Amniotic stem cell (primary cell): ENCODE measurements around the gene TMEM114.

Experiments
- DNase-seq: peaks from one replicate; lab custom pipeline; 2025; lab: John Stamatoyannopoulos, UW

TMEM114 gene

DNA sequence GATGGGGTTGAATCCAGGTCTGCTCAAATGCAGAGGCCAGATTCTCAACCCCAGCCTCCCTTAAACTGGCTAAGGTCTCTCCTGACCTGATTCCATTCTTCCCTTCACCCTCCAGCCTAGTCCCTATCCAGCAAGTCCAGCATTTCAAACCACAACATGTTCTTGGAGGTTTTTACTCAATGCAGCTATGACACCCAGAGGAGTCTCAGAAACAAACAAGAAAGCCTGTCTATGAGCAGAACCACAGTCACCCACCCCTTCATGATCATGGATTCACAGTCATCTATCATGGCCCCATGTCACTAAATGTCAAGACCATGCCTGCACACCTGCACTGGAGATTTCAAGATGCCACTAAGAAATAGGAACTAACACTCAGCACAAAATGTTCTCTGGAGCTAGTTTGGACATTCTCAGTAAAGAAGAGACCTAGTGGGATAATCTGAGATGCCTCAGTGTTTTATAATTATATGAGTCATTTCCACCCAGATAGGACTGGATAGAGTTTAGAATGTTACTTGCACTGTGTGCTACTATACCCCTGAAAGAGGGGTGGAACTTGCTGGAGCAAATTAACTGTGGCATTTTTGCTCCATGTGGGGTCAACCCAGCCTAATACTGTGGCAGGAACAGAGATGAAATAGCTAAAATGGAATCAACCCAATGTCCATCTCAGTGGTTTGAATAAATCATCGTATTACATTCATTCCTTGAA, 21.7 kb upstream of the TMEM114 start:
- DNase-seq = no peak

DNA sequence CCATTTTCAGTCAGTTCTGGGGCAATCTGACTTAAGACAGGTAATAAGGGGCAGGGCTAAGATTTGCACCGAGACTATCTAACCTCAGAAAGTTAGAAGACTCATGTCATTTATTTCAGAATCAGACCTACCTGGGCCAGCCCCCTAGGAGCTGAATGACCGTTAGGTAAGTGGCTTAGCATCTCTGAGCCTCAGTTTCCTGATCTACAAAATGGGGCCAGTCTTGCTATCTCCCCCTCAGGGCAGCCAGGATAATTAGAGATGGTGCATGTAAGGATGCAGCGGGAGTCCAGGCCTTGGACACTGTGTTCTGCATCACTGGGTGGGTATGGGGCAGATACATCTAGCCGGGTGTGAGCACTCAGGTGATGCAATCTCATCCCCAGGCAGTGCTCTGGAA, 20.8 kb upstream of the TMEM114 start:
- DNase-seq = no peak

DNA sequence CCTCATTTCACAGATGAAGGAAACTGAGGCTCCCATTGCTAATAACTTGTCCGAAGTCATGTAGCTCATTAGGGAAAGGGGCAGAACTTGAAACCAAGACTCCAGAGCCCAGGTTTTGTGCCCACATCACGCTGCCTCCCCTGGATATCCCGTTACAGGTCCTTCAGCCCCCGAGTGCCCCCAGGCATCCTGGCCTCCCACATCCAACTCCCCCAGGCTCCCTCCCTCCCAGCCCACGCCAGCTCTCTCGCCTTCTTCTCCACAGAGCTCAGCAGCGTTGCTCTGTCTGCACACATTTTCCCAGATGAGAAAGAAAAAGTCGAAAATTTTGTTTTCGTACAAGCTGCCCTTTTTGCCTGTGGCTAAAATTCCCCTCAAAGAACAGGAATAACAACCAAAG, 16.9 kb upstream of the TMEM114 start:
- DNase-seq = no peak

DNA sequence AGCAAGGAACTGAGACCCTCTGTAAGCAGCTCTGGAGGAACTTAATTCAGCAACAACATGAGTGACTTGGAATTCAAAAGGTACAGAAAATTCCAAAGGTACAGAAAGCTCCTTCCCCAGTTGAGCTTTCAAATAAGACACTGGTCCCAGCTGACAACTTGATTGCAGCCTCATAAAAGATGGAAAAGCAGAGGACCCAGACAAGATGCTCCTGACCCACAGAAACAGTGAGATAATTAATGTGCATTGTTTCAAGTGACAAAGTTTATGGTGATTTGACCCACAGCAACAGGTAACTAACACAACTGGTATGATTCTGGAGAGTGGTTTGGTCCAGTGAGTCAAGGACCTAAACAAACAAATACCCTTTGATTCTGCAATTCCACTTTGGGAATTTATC, 15.2 kb upstream of the TMEM114 start:
- DNase-seq = no peak

DNA sequence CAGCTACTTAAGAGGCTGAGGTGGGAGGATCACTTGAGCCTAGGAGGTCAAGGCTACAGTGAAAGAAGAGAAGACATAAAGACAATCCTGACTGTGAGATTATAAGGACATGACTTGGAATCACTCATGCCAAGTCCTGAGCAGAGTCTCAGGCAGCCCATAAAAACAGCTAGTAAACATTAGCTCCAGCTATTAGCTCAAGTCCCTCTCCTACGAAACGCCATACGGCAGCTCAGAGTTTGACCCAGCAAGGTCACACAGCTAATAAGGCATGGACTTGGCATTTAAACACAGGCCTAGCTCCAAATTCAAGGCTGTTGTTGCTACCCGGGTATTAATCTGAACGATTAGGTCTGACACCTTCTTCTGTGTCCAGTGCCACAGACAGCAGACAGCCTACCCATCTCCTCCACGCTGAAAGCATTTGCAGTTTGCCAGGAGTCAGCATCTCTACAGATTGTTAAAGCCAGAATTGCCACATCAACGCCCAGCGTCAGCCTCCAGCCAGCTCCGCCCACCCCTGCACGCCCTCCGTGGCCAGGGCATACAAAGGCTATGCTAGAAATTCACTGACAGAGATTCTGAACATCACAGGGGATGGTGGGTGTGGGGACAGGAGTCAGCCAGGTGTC, 9.9 kb upstream of the TMEM114 start:
- DNase-seq = no peak

DNA sequence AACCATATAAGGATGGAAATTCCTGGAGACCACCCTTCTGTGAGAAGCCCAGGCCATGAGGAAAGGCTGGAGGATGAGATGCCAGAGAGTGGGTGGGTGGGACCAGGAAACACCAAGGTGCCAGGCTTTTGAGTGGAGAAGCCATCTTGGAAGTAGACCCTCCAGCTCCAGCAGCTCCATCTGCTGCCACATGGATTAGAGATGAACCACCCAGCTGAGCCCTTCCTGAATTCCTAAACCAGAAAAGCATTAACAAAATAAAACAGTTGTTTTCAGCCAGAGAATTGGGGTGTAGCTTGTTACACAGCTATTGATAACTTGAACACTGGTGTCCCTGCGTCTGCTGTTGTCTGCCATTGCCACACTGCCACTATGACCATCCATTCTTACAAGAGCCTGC, 6.3 kb upstream of the TMEM114 start:
- no peak for DNase-seq

DNA sequence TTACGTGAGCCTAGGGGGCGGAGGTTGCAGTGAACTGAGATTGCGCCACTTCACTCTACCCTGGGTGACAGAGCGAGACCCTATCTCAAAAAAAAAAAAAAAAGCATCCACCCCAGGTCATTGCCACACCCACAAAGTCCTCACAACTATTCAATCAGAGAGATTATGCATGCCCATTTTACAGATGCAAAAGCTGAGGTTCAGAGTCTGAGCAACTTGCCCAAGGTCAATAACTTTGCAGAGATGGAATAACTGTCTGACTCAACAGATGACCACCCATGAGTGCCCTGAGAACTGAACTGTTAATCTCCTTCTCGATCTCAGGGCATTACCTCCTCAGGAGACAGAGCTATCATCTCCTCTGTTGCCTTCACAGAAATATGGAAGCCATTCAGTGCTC, 5.5 kb upstream of the TMEM114 start:
- DNase-seq = no peak

DNA sequence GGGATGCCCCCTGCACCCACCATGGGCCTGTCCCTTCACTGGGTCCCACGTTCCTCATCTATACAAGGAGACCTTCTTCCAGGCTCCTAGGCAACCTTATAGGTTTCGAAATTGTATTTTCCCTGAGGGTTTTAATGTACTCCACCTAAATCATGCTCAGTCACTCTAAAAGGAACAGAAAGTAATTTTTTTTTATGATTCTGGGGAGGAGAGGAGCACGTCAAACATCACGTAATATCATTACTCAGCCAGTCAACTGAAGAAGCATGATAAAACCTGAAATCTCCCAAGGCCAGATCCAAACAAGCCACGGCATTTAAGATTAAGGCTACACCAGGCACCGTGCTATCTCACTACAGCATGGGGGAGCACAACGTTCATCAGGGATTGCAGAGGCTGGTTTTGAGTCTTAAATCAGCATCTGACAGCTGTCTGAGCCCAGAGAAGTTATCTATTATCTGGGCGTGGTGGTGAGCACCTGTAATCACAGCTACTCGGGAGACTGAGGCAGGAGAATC, 3.9 kb upstream of the TMEM114 start:
- no peak for DNase-seq

DNA sequence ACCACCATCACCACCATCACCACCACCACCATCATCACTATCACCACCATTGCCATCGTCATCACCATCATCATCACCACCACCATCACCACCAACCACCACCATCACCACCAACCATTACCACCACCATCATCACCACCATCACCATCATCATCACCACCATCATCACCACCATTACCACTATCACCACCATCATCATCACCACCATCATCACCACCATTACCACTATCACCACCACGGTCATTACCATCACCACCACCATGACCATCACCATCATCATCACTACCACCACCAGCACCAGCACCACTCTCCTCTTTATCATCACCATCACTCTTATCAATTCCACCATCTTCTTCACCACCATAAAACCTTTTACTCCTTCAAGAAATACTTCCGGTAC, 1.1 kb upstream of the TMEM114 start:
- no peak for DNase-seq

DNA sequence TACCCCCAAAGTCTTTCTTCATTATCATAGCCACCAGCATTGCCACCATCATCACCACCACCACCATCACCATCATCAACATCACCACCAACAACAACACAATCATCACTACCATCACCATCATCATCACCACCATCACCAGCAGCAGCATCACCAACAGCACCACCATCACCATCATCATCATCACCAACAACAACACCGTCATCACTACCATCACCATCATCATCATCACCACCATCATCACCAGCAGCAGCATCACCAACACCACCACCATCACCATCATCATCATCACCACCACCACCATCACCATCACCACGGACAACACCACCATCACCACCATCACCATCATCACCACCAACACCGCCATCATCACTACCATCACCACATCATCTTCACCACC, 500 bp upstream of the TMEM114 start:
- no peak for DNase-seq

DNA sequence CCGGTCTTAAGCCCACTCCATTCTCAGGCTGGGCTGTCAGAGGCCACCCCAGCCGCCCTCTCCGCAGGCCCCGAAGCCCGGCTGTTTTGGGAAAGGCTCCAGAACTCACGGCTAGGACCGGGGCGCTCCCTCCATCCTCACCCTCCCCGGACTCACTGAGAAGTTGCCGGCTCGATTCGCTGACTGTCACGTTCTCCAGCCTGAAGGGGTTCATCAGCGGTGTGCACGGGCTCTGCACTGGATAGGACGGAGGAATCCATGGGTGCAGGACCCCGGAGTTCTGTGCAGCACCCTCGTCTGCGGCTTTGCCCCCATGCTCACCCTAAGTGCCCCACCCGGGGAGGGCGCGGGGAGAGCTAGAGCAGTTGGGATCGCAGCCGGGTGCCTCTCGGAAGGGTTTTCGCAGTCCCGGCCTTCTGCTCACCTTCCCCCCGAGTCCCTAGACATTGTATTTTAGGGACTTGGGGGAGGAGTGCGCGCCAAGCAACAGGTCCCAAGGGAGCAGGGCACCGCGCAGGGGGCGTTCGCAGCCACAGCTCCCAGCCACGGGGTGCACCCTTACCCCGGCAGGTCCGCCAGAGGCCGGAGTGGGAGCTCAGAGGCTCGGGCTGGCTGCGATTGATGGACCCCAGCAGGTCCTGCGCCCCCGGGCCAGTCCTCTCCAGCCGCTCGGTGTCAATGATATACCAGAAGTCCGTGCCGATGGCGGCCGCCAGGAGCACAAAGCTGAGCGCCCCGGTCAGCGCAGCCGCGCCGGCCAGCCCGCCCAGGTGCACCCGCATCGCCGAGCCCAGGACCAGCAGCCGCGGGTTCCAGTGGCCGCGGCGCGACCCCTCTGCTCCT, 1.0 kb downstream of the TMEM114 start:
- DNase-seq = no peak

DNA sequence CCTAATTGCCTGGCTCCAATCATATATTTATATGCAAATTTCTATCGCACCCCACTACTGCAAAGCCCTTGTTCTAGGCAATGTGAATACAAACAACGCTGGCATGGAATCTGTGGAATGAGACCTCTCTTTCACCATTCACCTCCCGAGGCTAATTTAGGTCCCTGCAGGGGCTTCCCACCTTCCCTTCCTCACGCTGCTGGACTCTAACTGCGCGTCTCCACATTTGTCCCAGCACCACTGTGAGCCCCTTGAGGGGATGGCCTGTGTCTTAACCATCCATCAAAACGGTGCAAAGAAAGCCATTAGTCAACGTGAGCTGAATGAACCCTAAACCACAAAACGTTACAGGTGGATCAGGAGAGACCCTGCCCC, 1.6 kb downstream of the TMEM114 start:
- no peak for DNase-seq

DNA sequence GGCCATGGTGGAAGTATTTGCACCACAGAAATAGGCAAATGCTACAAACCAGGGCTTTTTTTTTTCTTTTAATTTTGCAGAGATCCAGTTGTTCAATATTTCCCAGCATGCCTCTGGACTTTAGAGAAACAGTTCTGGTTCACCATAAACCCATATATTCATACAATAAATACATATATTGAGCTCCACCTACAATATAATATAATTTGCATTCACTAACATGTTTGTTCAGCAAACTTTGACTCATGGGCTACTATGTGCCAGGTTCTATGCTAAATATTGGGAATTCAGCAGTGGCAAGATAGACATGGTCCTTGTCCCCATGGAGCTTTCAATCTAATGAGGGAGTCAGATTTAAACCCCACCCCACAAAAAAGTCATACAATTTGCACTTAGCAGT, 3.2 kb downstream of the TMEM114 start:
- no peak for DNase-seq

DNA sequence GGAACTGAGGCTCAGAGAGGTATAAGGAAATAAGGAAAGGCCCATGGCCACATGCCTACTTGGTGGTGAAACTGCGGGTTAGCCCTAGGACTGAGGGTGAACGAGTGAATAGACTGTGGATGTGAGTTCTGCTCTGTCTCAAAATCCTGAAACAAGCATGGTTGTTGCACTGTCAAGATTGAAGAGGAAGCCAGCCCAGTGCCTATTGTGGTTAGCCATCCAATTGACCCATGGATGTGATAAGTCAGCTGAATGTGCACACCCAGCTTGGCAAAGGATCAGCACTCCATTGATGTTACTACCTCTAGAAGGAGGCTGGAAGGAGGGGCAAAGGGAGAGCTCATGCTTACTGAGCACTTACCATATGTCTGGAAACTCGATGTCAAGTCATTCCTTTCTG, 4.5 kb downstream of the TMEM114 start:
- DNase-seq = no peak

DNA sequence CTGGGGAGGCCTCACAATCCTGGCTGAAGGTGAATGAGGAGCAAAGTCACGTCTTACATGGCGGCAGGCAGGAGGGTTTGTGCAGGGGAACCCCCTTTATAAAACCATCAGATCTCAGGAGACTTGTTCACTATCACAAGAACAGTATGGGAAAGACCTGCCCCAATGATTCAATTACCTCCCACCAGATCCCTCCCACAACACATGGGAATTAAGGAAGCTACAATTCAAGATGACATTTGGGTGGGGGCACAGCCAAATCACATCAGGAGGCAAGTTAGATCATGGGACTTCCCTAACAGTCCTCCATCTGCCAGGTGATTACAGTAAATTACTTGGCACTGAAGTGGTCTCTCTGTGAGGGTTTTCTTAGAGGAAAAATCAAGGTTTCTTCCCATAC, 5.3 kb downstream of the TMEM114 start:
- DNase-seq = no peak

DNA sequence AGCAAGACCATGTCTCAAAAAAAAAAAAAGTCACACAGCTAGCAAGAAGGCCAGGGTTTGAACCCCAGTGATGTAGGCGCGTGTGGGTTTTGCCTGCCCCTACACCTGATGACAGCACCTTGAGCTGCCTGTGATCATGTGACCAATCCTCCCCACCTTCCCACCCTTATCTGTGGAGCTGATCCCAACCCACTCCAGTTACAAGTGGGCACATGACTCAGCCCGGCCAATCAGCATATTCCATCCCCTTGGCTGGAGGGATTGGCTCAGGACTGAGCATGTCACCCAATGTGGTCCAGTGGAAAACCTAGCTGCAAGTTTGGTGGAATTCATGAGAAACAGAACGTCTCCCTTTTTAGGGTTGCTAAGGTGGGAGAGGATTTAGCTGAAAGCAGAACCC, 6.6 kb downstream of the TMEM114 start:
- DNase-seq = no peak

DNA sequence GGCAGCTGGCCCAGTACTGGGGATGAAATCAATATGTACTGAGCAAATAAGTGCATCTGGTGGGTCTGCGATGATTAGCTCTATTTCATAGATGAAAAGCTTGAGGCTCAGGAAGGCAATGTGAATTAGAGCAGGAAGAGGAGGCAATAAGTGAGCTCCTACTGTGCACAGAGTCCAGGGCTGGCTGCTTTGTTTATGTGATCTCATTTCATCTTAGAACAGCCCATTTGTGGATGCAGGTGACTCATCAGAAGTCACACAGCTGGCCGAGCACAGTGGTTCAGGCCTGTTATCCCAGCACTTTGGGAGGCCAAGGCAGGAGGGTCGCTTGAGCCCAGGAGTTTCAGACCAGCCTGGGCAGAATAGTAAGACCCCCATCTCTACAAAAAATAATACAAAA, 7.1 kb downstream of the TMEM114 start:
- no peak for DNase-seq

DNA sequence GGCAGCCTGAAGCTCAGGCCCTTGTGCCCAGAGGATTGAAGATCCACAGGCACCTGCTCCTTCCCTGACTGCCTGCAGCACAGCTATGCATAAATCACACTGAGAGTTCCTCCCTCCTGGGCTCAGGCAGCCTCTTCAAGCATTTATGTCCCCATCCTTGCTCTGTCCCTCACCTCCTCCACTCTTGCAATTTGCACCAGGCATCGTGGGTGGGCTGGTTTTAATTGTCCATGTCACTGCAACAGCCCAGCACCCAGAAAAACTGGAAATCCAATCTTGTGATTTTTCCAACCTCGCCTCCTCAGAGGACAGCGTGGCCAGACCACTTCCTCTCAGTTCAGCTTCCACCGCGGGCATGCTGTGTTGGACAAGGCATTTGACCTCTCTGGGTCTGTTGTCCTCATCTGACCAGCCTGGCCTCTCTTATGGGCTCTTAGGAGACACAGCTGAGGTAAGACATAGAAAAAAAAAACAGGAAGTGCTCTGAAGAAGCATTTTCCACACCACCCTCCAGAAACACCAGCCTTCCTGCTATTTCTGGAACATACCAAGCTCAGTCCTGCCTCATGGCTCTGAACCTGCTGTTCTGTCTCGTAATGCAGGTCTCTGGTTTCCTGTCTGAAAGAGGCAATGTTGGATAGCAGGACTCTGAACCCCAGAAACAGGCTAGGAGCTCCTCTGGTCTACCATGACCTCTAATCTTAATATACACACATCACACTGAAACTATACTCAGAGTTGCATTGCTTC, 8.3 kb downstream of the TMEM114 start:
- no peak for DNase-seq

DNA sequence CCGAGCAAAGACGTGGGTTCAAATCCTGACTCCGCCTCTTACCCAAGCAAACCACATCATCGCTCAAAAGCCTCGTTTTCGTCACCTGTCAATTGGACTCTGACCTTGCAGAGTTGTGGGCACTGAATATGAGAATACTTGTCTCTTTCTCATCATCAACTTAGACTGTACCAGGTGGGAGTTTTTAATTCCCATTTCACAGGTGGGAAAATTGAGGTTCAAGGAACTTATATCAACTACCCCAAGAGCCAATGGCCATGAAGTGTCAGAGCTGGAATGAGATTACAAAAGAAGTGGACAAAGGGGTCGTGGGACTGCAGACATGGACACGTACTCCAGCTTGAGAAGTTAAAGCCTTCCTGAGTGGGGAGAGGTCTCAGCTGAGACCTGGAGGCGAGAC, 10.8 kb downstream of the TMEM114 start:
- no peak for DNase-seq

DNA sequence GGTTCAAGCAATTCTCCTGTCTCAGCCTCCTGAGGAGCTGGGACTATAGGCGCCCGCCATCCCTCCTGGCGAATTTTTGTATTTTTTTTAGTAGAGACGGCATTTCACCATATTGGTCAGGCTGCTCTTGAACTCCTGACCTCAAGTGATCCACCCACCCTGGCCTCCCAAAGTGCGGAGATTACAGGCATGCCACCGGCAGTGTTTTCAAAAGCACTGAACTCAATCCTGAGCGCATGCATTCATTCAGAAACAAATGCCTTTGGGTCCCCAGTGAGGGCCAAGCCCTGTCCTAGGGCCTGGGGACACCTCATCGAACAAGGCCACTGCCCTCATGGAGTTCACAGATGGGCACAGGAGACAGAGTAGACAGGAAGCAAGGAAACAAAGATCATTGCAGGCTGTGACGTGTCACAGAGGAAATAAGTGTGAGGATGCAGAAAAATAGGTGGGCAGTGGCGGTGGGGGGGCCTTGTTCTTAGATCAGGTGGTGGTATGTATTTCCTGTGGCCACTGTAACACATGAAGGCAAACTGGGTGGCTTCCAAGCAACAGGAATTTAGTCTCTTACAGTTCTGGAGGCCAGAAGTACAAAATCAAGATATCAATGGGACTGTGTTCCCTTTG, 12.5 kb downstream of the TMEM114 start:
- no peak for DNase-seq

DNA sequence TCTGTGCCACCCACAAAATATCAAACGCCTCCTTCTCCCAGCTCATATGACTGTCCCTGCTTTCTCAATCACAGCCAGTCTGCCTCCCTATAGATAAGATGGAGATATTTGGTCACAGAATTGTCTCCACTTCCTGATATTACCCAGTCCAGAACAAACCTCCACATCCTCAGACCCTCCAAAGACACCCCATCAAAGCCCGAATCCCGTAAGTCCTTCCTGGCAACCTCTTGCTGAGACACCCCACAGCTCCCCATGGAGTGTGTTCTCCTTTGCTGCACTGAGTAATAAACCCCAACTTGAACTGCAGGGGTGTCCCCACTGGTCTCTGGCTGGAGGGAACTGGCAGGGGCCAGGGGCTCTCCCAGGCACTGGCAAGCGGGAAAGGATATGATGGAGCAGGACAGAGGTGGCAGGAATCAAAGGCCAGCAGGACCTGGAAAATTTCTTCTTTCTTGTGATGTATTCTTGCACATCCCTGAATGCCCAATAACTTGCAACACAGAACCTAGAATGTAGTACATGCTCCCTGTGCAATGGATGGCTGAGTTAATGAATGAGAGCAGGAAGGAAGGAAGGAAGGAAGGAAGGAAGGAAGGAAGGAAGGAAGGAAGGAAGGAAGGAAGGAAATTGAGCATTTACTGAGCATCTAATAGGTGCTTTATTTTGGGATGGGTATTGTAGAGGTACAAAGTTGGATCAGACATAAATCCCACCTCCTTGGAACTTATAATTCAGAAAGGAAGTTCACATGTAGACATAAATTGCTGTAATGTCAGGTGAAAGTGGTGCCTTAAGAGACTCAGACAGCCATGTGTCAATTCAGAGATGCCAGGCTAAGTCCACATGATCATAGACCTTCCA, 13.9 kb downstream of the TMEM114 start:
- DNase-seq = no peak
